GM21576 (cell line): ENCODE results near the gene TBX6.
"Not testable (repeated sequence)": the region's sequence is repeated elsewhere in the genome, so short reads cannot be mapped to it uniquely, and the experiment has no call there.

Source experiments
- ATAC-seq: cut with Tn5 transposase; IDR thresholded peaks from one replicate; pipeline ENCODE4 v1.9.1; 2021; ENCODE audit warnings: mild to moderate bottlenecking, moderate library complexity; ENCODE audit not compliant: unreplicated experiment

The TBX6 gene

DNA sequence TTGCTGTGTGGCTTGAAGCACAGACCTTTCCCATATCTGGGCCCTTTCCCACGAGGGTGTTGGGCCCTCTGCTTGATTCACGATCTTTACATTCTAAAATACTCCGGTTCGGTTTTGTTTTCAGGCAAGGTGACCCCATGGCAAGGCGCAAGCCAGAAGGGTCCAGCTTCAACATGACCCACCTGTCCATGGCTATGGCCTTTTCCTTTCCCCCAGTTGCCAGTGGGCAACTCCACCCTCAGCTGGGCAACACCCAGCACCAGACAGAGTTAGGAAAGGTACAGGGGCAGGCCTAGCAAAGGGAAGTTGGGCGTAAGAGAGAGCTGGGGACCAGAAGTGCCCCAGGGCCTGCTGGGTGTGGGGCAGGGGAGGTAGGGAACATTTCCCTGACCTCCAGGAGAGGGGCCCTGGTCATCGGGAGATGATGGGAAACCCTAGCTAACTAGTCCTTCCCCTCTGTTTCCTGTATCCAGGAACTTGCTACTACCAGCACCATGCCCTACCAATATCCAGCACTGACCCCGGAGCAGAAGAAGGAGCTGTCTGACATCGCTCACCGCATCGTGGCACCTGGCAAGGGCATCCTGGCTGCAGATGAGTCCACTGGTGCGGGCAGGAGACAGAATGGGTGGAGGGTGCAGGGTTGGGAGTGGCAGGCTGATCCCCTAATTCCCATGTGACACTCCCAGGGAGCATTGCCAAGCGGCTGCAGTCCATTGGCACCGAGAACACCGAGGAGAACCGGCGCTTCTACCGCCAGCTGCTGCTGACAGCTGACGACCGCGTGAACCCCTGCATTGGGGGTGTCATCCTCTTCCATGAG is 24.8 kb downstream of the TBX6 start:
- ATAC-seq = no peak

GRCh38 chr16:30065943-30066760 is 25.6 kb downstream of the TBX6 start:
- no peak for ATAC-seq

DNA sequence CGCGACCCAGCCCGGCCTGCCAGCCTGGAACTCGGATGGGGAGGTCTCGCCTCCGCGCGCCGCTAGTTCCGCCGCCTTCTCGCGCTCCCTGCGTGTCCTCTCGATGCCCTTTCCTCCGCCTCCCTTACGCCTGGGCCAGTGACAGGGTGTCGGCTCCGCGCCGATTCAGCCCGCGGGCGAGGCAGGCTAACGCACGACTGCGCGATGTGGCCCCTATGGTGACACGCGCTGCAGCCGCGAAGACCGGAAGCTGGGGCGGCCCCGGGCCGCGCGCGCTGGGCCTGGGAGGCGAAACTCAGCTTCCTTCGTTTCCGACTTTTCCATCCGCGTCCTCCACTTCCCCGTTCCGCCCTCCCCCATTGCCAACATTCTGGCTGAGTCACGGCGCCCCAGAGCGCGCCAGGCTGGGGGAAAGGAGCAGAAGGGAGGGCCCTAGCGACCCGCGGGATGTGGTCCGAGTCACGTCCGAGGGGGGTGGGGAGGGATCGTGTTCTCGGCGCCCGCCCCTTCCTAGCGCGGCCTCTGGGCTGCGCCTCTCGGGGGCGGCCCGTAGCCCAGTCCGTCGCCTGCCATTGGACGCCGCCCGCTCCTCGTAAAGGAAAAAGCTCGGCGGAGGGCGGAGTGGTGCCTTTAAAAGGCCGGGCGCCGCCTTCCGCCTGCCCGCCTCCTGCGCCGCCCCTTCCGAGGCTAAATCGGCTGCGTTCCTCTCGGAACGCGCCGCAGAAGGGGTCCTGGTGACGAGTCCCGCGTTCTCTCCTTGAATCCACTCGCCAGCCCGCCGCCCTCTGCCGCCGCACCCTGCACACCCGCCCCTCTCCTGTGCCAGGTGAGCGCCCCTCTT is 26.4 kb downstream of the TBX6 start, which contains the start of gene ALDOA:
Gene ALDOA (plus strand): TSS at position 659 of the 841 bp plus-strand sequence. CDS start 1,138 bp downstream, outside the sequence.
- peak; percentile 63 for ATAC-seq

- no peak for ATAC-seq
Measured at GRCh38 chr16:30064729-30065101, 27.0 kb downstream of the TBX6 start.

DNA sequence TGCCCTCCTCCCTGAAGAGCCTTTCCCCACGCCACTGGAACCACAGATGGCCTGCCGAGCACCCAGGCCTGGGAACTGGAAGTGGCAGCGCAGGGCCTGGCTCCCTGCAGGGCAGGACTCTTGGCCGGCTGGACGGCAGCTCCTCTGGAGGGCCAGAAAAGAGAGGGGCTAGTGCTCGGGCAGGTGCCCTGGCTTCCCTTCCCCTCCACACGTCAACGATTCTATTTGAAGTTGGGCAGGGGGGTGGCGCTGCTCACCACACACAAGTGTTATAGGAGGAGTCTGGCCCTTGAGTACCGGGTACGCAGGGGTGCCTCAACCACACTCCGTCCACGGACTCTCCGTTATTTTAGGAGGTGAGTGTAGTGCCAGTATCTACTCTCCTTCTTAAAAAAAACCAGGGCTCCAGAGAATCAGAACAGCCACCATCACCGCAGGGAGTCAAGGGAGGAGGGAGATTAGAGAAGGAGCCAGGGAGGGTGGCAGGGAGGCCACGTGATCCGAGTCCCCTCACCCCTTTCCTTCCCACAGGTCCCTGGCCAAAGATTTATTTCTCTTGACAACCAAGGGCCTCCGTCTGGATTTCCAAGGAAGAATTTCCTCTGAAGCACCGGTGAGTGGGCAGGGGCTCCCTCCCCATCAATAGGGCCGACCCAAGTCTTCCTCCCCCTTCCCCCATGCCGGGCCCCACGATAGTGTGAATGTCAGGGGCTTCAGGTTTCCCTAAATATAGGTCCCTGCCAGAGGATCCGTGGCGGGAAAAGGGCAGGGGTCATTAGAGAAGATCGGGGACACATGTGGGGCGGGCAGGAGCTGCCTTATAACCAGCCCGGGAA is 27.6 kb downstream of the TBX6 start:
- ATAC-seq = peak; percentile 37

DNA sequence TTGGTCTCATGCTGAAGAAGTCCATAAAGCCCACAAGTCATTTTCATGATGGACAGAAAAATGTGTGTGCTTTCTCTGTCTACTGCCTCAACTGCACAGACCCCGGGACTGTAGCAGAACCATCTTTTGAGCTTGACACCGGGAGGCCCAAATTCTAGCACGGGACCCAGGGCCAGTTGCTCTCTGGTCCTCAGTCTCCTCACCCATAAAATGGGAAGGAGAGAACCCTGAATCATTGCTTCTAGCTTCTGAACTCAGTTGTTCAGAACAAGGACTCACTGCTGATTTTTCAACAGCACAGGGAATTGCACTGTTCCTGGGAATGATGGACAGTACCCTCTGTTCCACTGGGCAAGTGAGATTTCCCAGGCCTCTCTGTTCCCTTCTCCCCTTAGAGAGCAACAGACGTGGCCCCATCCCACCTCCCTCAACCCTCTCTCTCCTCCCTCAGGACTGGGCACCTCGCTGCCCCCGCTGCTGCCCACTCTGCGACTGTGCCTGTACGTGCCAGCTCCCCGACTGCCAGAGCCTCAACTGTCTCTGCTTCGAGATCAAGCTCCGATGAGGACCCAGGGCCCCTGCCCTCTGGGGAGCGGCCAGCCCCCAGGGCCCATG is 28.3 kb downstream of the TBX6 start:
- ATAC-seq = no peak

DNA sequence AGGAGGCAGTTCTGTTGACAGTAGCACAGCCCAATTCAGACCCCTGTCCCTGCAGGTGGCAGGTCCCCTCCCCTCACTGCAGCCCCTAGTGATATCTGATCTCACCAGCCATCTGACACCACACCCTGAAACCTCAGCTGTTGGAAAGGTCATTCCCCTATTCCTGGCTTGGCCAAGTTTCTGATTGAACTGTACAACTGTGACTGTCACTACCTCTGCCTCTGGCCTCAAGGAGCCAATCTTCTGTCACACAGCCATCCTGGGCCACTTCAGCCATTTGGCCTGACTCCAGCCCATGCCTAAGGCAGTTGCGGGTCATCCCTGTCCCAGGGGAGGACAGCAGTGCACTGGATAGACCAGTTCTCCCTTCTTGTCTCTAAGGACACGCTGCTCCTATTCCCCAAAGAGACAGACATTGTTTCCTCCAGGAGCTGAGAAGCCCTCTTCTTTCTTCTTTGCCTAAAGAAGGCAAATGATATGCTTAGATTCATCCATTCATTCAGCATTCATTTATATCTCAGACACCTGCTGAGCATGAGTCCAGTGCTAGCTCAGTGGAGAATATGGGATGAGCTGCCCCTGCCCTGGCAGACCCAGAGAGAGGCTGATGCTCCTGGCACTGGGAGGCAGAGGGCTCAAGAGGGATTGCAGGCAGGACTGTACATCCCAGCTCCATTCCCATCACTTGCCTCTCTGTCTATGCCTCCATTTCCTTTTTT is 30.7 kb downstream of the TBX6 start:
- ATAC-seq = no peak

GRCh38 chr16:30060346-30060745 is 31.4 kb downstream of the TBX6 start:
- ATAC-seq = no peak

DNA sequence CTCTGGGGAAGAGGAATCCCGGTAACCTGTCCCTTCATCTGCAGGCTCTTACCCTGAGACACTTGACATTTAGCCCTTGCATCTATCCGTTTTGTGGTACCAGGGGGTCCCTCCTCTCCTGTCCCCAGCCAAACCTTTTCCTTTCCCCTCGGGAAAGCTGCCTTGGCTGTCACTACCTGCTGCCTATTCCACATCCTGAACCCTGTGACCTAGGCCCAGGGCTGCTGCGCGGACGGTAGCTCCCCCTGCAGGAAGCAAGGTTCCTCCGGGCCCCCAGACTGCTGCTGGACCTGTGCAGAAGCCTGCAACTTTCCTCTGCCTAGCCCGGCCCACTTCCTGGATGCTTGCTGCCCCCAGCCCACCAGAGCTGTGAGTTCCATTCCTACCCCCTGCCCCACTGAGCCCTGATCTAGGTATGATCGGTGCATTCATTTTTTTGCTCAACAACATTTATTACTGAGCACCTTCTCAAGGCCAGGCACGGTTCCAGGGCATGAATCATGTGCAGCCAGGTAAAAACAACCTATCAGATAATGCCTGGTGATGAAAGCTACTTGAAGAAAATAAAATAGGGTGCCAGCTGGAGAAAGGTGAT is 36.7 kb downstream of the TBX6 start:
- no peak for ATAC-seq

DNA sequence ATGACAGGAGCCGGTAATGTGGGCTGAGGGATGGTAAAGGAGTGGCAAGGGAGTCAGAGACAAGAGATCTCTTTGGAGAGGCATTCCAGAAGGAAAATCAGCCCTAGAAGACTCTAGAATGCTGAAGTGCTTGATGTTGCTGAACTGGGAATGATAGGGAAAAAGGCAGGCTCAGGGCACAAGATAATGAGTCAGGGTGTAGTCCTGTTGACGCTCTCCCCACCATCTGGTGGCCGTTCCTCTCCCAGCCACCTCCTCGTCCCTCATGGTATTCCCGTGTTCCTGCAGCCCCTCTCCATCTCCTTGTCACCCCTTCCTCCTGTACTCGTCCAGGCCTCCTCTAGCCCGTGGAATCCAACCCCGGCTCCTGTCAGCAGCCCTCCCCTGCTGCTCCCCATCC is 37.3 kb downstream of the TBX6 start:
- ATAC-seq = no peak

DNA sequence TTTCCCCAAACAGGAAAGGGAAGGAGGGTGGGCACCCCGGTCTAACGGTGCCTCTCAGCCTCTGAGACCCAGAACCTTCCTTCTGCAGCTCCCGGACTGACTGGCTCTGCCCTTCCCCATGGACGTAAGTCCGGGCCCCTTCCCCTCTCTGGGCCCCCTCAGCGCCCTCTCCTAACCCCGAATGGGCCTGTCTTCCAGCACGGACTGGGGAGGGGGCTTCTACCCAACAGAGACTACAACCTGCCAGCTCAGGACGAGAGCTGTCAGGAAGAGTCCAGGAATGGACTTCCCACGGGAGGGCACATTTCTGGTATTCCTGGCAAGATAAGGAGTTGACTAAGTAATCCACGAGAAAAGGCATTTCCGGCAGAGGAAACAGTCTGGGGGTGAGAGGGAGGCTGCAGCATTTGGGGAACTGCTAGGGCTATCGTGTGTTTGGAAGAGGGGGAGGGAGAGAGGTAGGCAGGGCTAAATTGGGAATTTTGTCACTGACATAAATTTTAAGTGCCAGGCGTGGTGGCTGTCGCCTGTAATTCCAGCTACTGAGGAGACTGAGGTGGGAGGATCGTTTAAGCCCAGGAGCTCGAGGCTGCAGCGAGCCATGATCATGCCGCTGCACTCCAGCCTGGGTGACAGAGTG is 38.2 kb downstream of the TBX6 start:
- ATAC-seq = no peak

DNA sequence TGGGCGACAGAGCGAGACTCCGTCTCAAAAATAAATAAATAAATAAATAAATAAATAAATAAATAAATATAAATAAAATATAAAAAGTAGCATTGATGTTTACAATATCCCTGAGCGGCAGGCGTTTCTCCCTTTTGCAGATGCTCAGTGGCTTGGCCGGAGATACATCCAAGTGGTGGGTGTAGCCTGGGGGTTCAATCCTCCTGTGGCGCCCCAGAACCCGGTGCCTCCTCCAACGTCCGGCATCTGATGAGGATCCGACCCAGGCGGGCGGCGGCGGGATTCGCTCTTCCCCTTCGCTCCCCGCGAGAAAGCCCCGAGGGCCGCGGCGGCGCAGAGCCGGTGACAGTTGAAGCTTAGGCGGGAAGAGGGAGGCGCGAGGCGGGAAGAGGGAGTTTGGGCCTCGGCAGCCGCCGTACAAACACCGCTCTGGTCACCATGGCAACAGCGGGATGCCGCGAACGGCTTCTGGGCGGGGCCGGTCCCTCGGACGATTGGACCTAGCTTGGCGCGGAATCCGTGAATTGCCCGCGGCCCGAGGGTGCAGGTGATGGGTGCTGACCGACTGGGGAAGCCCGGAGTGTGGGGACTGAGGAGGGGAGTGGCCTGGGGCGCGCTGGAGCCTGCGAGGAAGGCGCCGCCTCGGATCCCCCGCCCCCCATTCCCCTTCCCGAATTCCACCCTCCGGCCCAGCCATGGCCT is 38.9 kb downstream of the TBX6 start:
- peak; percentile 58 for ATAC-seq

GRCh38 chr16:30051518-30051917 is 40.2 kb downstream of the TBX6 start:
- ATAC-seq = no peak

DNA sequence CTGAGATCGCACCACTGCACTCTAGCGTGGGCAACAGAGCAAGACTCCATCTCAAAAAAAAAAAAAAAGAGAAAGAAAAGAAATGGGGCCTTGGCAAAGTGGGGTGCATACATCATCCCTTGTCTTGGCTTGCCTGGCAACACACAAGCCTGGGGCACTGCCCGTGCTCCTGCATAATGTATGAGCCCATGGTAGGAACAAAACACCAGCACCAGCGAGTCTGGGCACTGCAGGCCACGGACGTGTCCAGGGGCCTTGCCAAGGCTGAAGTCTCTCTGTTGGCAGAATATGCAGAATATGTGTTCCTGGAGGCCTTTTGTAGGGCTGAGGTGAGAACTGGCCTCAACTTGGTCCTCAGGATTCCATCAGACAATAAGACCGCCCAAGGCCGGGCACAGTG is 41.9 kb downstream of the TBX6 start:
- ATAC-seq = no peak

DNA sequence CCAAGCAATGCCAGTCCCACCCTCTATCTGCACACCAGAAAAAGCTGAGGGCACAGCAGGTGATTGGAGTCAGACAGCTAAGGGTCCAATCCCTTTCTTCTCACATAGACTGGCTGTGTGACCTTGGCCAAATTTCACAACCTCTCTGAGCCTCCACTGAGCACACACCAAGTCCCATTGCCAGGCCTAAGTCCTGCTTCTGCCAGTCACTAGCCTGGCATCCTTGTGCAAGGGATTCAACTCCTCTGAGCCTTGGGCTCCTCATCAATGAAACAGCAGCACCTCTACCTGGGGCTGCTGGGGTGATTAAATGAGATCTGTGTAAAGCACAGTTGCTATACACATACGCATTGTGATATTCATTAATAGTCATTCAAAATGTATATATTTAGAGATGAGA is 45.1 kb downstream of the TBX6 start:
- no peak for ATAC-seq

DNA sequence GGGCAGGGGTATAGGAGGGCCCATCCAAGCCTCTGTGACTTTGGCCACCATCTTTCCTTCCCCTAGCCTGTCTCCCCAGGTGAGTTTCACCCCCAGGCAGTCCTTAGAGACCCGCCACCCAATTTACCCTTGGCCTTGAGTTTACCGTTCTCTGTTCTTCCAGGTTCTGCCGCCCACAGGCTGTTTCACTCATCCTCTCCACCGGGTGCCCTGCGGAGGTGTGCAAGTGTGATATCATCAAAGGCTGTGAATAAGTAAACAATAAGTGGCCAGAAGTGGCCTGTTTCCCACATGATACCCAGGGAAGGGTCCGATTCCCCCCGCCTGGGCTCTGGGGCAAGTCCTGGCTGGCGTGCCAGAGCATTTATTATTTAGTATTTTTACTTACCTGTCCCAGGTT is 45.5 kb downstream of the TBX6 start:
- no peak for ATAC-seq

GRCh38 chr16:30041841-30042240 is 49.9 kb downstream of the TBX6 start:
- no peak for ATAC-seq

DNA sequence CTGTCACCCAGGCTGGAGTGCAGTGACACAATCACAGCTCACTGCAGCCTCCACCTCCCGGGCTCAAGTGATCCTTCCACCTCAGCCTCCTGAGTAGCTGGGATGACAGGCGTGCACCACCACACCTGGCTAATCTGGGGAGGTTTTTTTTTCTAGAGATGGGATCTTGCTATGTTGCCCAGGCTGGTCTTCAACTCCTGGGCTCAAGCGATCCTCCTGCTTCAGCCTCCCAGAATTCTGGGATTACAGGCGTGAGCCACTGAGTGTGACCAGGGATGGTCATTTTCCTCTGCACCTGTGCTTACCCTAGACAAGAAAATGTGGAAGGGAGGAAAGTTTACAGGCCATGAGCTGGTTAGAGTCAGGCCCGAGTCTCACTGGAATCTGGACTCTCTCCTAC is 51.0 kb downstream of the TBX6 start:
- ATAC-seq = not testable (repeated sequence)
